Effector memory CD8-positive, alpha-beta T cell (primary cell): ENCODE data around the gene TRPC4AP.

Experiments used
- ATAC-seq: fragments of 150-1000 bp; cut with Tn5 transposase; replicated peaks from 2 replicates; pipeline ENCODE4 v1.10.0; 2021; ENCODE audit warnings: mild to moderate bottlenecking, moderate library complexity
- DNase-seq, 3 experiments: peaks; one replicate each; pipeline ENCODE4 v3.0.0; 2021
- H3K27ac Mint-ChIP-seq, 2 donors: one replicate each; pipeline ENCODE4 v1.8.0; 2022; ENCODE audit warnings: mild to moderate bottlenecking in 2 of 2, mixed read lengths in 2 of 2, moderate library complexity in 2 of 2
- H3K27me3 Mint-ChIP-seq, 2 donors: one replicate each; pipeline ENCODE4 v1.8.0; 2022; ENCODE audit warnings: mixed read lengths in 2 of 2
- H3K36me3 Mint-ChIP-seq: one replicate; pipeline ENCODE4 v1.8.0; 2022; ENCODE audit warnings: mild to moderate bottlenecking, moderate library complexity, mixed read lengths; ENCODE audit not compliant: insufficient read depth
- H3K4me1 Mint-ChIP-seq, 2 donors: one replicate each; pipeline ENCODE4 v1.8.0; 2022; ENCODE audit warnings: low read depth in 2 of 2, mixed read lengths in 2 of 2
- H3K4me3 Mint-ChIP-seq, 2 donors: one replicate each; pipeline ENCODE4 v1.8.0; 2022; ENCODE audit warnings: mild to moderate bottlenecking in 2 of 2, mixed read lengths in 2 of 2, moderate library complexity in 2 of 2
- H3K9me3 Mint-ChIP-seq, 2 donors: one replicate each; pipeline ENCODE4 v1.8.0; 2022; ENCODE audit warnings: mixed read lengths in 2 of 2

TRPC4AP gene

GRCh38 chr20:35013421-35014411 lies 78.9 kb downstream of the TRPC4AP start:
- no peak for DNase-seq
- peaks cover 0 to 4% of the 10 kb centered on the region in 2 donors for H3K4me1 Mint-ChIP-seq
- peaks cover 73% of the 10 kb centered on the region for H3K36me3 Mint-ChIP-seq
- no peak for ATAC-seq
- H3K27me3 Mint-ChIP-seq: no peaks in the 10 kb centered on the region
- no peak overlapping the region for H3K4me3 Mint-ChIP-seq
- H3K27ac Mint-ChIP-seq: peak overlapping the region in 1 of 2 donors; percentile 66
- no peaks in the 10 kb centered on the region for H3K9me3 Mint-ChIP-seq

- Mint-ChIP-seq H3K9me3 (no peaks in the 10 kb centered on the region), H3K4me3 (no peak overlapping the region), H3K27ac (peak overlapping the region in 1 of 2 donors; percentile 38), H3K4me1 (peaks cover 0 to 4% of the 10 kb centered on the region in 2 donors), H3K27me3 (no peaks in the 10 kb centered on the region), H3K36me3 (peaks cover 80% of the 10 kb centered on the region)
- no peak for DNase-seq
- ATAC-seq: no peak
These were observed 80.2 kb downstream of the TRPC4AP start for GRCh38 chr20:35012227-35013069.

DNA sequence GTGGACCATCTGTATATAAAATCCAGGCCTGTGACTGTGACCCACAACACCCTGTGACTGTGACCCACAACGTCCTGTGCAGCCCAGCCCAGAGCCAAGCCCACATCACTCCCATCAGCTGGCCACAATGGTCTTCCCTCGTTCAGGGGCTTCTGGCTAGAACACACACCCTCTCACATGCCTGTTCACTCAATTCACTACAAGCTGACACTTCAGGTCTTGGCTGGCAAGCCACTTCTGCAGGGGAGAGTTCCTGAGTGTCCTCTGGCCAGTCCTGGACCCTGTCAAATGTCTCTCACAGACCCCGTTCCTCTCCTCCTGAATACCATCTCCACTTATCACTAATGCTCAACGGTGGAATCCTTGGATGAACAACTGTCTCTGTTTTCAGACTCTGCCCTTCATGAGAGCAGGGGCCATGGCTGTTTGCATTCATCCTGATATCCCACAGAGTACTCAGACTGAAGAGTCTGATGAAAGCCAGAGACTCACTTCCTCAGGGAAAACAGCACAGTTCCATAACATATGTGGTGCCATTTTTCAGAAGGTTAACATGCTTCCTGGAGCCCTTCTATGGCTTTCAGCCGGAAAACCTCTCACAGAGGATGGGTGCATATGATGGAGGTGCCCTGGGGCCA lies 80.9 kb downstream of the TRPC4AP start:
- Mint-ChIP-seq H3K36me3 (peaks cover 83% of the 10 kb centered on the region), H3K4me3 (no peak overlapping the region), H3K9me3 (no peaks in the 10 kb centered on the region), H3K27me3 (no peaks in the 10 kb centered on the region), H3K4me1 (peaks cover 0 to 4% of the 10 kb centered on the region in 2 donors), H3K27ac (peak overlapping the region; percentile 25 to 38)
- DNase-seq: no peak
- no peak for ATAC-seq

DNA sequence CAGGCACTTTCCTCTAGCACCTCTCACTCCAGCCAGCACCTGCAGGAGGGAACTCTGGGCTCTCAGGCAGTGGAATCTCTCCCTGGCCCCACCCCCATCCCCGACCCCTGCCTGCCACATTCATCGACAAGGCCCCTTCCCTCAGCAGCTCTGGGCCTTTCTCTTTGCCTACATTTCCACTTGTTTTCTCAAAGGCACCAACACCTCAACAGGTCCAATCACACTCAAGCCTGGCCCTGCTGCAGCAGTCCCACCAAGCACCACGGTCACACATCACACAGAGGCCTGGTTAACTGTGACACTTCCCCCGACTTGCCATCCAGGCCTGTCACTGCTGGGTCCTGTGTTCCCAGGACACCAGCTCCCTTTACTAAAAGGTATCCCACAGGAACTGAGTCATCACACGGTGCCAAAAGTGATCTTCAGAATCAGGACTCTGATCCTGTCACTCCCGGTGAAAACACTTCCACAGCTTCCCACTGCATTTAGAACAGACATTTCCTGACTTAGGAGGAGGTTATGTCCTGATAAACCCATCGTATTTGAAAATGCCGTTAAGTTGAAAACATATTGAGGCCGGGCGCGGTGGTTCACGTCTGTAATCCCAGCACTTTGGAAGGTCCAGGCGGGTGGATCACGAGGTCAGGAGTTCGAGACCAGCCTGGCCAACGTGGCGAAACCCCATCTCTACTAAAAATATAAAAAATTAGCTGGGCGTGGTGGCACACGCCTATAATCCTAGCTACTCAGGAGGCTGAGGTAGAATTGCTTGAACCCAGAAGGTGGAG lies 82.0 kb downstream of the TRPC4AP start:
- H3K9me3 Mint-ChIP-seq: no peaks in the 10 kb centered on the region
- H3K27me3 Mint-ChIP-seq: no peaks in the 10 kb centered on the region
- peaks cover 86% of the 10 kb centered on the region for H3K36me3 Mint-ChIP-seq
- H3K4me1 Mint-ChIP-seq: peaks cover 0 to 4% of the 10 kb centered on the region in 2 donors
- ATAC-seq (no peak), DNase-seq (no peak)
- no peak overlapping the region for H3K4me3 Mint-ChIP-seq
- H3K27ac Mint-ChIP-seq: peak overlapping the region; percentile 25 to 77

DNA sequence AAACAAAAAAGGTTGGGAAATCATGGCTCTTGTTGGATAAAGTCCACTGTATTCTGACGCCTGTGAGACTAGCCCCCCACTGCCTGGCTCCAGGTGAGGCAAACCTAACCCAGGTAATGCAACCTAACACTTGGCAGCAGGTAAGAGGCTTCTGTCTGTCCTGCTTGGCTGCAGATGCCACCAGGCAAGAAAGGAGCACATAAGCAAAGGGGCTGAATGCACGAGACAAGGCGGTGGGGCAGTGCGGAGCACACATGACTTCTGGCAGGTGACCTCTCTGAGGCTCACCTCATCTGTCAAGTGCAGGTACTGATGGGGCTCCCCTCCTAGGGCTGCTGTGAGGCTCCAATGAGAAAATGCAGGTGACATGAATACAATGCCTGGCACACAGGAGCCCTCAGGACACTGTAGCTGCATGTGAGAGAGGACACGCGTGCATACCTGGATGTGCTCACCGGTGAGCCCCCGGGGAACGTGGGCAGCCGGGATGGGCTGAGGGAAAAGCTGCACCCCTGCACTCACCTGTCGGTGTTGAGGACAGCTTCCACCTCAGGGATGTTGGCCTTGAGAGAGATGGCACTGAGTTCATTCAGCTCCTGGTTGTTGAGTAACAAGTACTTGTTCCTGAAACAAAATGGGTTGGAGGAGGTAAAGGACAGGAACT lies 82.8 kb downstream of the TRPC4AP start:
- peaks cover 0 to 4% of the 10 kb centered on the region in 2 donors for H3K4me1 Mint-ChIP-seq
- peaks cover 84% of the 10 kb centered on the region for H3K36me3 Mint-ChIP-seq
- DNase-seq (no peak), ATAC-seq (no peak)
- peak overlapping the region; percentile 62 to 83 for H3K27ac Mint-ChIP-seq
- H3K4me3 Mint-ChIP-seq: no peak overlapping the region
- H3K27me3 Mint-ChIP-seq: no peaks in the 10 kb centered on the region
- H3K9me3 Mint-ChIP-seq: no peaks in the 10 kb centered on the region

DNA sequence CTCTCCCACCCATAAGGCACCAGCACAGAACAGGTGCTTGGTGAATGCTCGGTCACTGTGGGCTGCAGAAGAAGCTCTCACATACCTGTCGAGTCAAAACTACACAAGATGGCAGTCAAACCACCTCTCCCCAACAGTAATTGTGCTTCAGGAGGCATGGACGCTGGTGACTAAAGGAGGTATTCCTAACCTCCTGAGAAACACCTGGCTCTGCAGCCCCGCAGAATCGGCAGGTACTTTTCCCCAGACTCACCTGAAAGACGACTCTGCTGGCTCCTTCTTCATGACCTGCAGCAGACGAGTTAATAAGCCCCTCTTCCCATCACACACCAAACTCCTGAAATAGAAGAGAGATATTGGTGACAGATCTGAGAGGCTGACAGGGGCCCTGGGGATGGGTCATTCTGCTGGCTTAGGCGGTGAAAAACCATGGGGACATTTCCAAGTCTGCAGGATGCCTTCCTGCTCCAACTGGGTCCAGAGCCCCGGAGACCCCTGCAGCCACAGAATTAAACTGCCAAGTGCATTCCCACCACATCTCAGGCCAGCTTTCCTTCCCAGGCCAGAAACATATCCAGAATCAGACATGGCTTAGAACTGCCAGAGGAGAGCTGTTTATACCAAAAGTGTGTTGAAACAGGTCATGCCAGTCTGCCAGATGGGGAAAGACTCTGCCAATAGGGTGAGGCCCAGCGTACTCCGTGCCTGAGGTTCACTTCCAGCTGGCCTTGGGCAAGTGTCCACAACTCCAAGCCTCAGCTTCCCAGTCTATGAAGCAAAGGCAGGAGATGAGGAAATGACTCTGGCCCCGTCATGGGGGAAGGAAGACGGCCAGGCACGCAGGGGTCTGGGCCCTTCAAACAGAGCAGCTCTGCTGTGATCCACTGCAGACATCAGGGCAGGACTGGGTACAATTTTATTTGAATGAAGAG lies 83.9 kb downstream of the TRPC4AP start:
- H3K4me1 Mint-ChIP-seq: peaks cover 0 to 4% of the 10 kb centered on the region in 2 donors
- H3K27ac Mint-ChIP-seq: peak overlapping the region; percentile 62 to 83
- ATAC-seq (no peak), DNase-seq (no peak)
- H3K9me3 Mint-ChIP-seq: no peaks in the 10 kb centered on the region
- H3K36me3 Mint-ChIP-seq: peaks cover 76% of the 10 kb centered on the region
- no peak overlapping the region for H3K4me3 Mint-ChIP-seq
- no peaks in the 10 kb centered on the region for H3K27me3 Mint-ChIP-seq

DNA sequence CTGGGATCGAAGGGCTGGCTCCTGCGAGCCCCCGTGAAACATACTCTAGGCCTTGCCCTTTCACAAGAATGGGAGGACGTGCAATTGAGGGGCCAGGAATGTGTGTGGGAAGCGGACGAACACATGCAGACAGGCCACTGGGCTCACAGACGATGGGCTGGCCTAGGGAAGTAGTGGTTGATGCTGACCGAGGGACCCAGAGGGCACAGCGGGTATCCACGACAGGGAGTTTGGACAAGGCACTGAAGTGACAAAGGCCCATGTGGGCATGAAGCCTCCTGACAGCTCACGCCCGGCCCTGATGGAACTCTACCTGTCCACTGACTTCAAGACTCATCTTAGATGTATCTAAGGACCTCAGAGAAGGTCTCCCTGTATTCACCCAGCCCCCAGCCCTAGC lies 84.7 kb downstream of the TRPC4AP start:
- H3K4me1 Mint-ChIP-seq: peaks cover 0 to 4% of the 10 kb centered on the region in 2 donors
- peak overlapping the region in 1 of 2 donors; percentile 83 for H3K27ac Mint-ChIP-seq
- no peaks in the 10 kb centered on the region for H3K9me3 Mint-ChIP-seq
- H3K27me3 Mint-ChIP-seq: no peaks in the 10 kb centered on the region
- no peak overlapping the region for H3K4me3 Mint-ChIP-seq
- DNase-seq: no peak
- H3K36me3 Mint-ChIP-seq: peaks cover 69% of the 10 kb centered on the region
- ATAC-seq: no peak

- peaks cover 0 to 4% of the 10 kb centered on the region in 2 donors for H3K4me1 Mint-ChIP-seq
- H3K27ac Mint-ChIP-seq: no peak overlapping the region
- H3K9me3 Mint-ChIP-seq: no peaks in the 10 kb centered on the region
- DNase-seq: no peak
- H3K4me3 Mint-ChIP-seq: no peak overlapping the region
- H3K36me3 Mint-ChIP-seq: peaks cover 65% of the 10 kb centered on the region
- H3K27me3 Mint-ChIP-seq: no peaks in the 10 kb centered on the region
- no peak for ATAC-seq
These were observed 85.2 kb downstream of the TRPC4AP start for GRCh38 chr20:35007413-35007812.

DNA sequence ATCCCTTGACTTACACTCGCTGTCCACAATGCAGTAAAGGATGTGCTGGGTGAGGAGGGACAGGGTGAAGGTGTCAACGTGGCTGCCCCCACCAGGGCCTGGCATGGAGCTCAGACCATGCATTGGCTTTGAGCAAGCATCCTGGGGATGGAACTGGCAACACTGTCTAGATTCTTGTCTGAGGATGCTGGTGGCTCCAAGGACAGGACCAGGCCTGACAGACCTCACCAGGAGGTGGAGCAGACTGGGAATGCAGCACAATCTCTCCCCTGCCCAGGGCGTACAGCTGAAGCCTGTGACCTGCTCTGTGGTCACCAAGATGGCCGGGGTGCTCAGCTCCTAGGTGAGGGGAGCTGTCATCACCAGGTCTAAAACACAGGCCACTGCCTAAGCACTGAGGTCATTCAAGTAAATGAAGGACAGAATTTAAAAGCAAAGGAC lies 86.1 kb downstream of the TRPC4AP start:
- H3K4me1 Mint-ChIP-seq: peaks cover 0 to 3% of the 10 kb centered on the region in 2 donors
- no peak overlapping the region for H3K4me3 Mint-ChIP-seq
- no peak overlapping the region for H3K27ac Mint-ChIP-seq
- DNase-seq (no peak), ATAC-seq (no peak)
- H3K36me3 Mint-ChIP-seq: peaks cover 60% of the 10 kb centered on the region
- H3K27me3 Mint-ChIP-seq: no peaks in the 10 kb centered on the region
- no peaks in the 10 kb centered on the region for H3K9me3 Mint-ChIP-seq

DNA sequence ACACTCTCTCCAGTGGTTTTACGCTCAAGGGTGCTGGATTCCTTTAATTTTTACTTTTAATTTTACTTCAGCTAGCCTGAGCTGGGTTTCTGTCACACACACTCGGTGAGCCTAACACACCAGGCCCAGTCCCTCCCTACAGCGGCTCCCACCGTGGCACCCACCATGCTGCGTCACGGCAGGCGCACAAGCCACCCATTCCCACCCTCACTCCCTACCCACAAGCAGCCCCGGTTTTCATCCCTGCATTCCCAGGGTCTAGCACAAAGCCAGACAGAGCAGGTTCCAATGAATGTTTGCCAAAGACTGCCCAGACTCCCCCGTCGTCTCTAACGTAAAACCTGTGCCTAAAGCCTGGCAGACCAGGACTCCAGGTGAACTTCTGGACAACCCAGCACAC lies 86.6 kb downstream of the TRPC4AP start:
- H3K4me3 Mint-ChIP-seq: no peak overlapping the region
- H3K36me3 Mint-ChIP-seq: peaks cover 57% of the 10 kb centered on the region
- no peak overlapping the region for H3K27ac Mint-ChIP-seq
- peaks cover 0 to 3% of the 10 kb centered on the region in 2 donors for H3K4me1 Mint-ChIP-seq
- ATAC-seq: no peak
- no peaks in the 10 kb centered on the region for H3K27me3 Mint-ChIP-seq
- no peak for DNase-seq
- H3K9me3 Mint-ChIP-seq: no peaks in the 10 kb centered on the region

DNA sequence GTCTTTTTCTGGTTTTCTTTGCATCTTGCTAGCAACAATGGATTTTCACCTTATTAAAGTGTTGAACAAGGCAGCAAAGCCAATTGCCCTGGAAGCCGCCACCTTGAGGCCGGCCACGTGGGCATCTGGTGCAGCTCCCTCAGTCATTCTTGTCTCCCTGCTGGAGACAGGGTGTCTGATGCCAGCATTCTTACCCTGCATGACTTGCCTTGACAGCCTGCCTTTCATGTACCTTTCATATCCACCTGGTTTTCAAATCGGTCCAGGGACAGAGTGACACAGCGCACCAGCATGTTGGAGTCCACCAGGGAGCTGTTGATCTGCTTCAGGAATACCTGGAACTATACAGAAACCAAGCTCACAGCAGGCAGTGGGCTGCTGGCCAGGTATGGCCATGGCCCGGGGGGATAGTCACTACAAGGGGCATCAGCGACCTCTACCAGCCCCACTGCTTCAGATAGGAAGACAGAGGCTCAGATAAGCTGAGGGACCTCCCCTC lies 87.1 kb downstream of the TRPC4AP start:
- Mint-ChIP-seq H3K9me3 (no peaks in the 10 kb centered on the region), H3K4me1 (peaks cover 0 to 1% of the 10 kb centered on the region in 2 donors), H3K36me3 (peaks cover 57% of the 10 kb centered on the region), H3K27me3 (no peaks in the 10 kb centered on the region), H3K4me3 (no peak overlapping the region), H3K27ac (no peak overlapping the region)
- ATAC-seq (no peak), DNase-seq (no peak)
